Left ventricle myocardium superior (tissue), 1 donor: ENCODE results near the gene HYAL2. TPM values are rescaled to one million over a fixed set of nuclear protein-coding genes. Genes with fewer than 3 reads are reported as not detected.

Experiments
- ATAC-seq: fragments of 200-7000 bp; cut with Tn5 transposase; one replicate; pipeline ENCODE4 v1.9.1; 2020; ENCODE audit warnings: mild to moderate bottlenecking, moderate library complexity
- DNase-seq: peaks from one replicate; pipeline ENCODE4 v3.0.0-alpha.2; 2020
- intact Hi-C: fragments of 100-400 bp; cut with micrococcal nuclease; formaldehyde crosslinking; loops from one replicate; pipeline ENCODE4 v1.11.0; 2022
- total RNA-seq: library from RNA; stranded (reverse); fragmentation: NEBNext Ultra II Directional; extraction: Animal tissue kit (Norgen Biotek cat#: 25700); gene quantifications from one replicate; pipeline ENCODE4 v1.2.1, GENCODE V29; 2021
- donor health status: DM: no; HTN: yes; CAD: no; lungs with severe emphysema.

Gene HYAL2
- total RNA-seq, 1 donor from 2014 or later: 36.0 TPM

DNA sequence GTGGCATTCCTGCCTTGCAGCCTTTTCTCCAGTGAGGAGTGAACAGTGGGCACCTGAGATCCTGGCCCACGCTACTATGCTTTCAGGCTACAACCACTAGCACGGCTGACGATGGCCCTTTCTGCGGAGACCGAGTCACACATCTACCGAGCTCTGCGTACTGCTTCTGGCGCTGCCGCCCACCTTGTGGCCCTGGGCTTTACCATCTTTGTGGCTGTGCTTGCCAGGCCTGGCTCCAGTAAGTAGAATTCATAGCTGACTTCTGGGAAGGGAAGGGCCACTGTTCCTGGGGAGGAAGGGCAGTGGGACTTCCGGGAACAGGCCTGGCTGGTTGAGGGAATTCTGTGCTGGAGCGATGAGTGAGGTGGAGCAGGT lies 28.8 kb upstream of the HYAL2 start:
- intact Hi-C loops: no loop called here
- no peak for DNase-seq
- ATAC-seq: no peak

DNA sequence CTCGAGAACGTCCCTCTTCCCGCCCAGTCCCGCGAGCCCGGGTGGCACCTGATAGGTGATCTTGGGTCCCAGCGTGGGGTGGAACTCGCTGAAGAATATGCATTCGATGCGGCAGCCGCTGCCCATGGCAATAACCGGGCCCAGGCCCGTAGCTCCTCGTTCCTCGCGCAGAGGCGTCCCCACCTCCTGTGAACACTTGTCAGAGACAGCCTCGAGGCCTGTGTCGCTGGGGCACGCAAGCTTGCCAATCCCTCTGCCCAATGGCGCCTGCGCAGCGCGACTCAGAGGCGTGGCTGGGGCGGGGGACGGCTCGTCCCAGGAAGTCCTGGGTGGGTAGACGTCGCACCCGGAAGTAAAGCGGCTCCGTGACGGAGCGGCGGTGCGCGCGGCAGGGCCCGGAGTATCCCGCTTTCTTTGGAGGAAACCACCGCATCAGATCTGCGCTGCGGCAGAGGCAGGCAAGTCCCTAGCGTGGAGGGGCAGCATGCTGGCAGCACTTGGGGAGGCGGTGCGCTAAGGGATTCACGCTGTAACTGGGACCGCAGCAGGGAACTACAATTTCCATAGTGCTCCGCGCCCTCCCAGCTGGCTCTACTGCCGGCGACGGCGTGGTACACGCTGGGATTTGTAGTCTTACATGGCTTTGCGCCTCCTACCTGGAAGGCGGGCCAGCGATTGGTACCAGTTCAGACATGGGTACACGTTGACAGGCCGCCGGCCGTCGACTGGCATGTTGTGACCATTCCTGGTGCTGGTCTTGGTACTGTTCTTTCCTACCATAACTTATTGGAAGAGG lies 28.2 kb upstream of the HYAL2 start, which contains the start of the genes CYB561D2 and NPRL2:
TSS of gene CYB561D2 (plus strand) at position 336 of the 796 bp plus-strand sequence. CDS start 572 bp downstream, outside the sequence.
TSS of gene NPRL2 (minus strand) at position 249 of the 796 bp plus-strand sequence. CDS start at position 126, 123 bp downstream.
- DNase-seq (peak; percentile 98), ATAC-seq (peak; percentile 95)
- intact Hi-C loops: no loop called here

DNA sequence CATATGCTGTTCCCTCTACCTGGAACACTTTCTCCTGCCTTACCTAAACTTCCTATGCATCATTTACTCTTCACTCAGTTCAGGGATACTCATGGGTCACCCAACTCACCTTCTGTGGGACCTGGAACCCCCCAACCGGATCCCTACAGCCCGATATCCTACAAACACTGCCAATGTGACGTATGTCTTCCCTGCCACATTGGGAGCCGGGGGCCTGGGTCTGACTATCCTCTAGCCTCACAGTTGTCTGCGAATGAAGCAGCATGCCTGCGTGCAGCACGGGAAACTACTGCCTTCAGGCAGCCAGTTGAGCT lies 27.6 kb upstream of the HYAL2 start:
- no peak for DNase-seq
- intact Hi-C loops: no loop called here
- ATAC-seq: no peak

DNA sequence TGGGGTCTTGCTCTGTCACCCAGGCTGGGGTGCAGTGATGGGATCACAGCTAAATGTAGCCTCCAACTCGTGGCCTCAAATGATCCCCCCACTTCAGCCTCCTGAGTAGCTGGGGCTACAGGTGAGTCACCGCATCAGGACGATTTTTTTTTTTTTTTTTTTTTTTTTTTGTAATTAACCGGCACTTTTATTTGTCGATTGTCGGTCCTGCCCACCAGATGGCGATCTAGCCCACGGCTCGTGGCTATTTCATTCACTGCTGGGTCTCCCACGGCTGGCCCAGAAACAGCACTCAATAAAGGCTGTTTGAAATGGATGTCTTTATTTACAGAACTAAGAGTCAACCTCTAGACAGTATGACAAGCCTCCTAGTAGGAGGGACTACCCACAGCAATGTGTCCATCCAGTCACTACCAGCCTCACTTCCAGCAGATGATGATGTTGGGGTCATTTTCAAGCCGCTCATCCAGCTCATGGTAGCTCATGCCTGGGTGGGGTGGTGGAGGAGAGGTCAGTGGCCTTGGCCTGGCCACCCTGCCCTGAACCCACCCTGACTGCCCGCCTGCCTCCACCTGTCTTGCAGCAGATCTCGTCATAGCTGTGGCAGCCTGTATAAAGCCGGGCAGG lies 24.8 kb upstream of the HYAL2 start:
- no peak for ATAC-seq
- intact Hi-C loops: loop anchor here (5.0 kb wide), 1 partner anchor 195 kb away; no protein-coding TSS in a partner anchor
- DNase-seq: peak; percentile 77

DNA sequence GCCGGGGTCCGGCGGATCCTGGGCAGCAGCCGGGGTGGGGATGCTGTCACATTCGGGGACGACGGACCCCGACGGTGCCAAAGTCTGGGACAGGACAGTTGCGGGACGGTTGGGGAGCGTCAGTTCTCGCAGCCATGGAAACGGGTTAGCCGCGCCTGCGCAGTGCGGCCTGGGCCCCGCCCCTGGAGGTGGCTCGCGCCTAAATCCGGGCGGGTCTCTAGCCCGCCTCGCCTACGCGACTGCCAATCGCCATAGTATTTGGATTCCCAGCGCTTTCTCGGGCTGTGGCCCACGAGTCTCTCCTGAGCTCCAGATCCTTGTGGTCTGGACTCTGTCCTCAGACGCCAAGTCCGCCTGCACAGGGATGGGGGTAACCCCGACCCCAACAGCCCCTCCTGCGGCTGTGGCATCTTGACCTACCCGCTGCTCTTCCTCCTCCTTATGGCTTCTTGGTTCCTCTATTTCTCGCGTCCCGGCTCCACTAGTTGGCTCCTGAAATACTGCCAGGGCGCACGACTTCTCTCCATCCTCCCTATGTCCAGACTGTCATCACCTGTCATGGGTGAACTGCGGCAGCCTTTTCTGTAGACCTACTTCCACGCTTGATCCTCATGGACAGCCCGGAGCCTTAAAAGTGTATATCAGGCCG lies 23.2 kb upstream of the HYAL2 start, which contains the start of gene ZMYND10:
TSS of gene ZMYND10 (minus strand) at position 147 of the 649 bp plus-strand sequence. CDS start 153 bp downstream, outside the sequence.
- peak; percentile 36 for ATAC-seq
- DNase-seq: peak; percentile 87
- intact Hi-C loops: loop anchor here (5.0 kb wide), 1 partner anchor 197 kb away; no protein-coding TSS in a partner anchor

DNA sequence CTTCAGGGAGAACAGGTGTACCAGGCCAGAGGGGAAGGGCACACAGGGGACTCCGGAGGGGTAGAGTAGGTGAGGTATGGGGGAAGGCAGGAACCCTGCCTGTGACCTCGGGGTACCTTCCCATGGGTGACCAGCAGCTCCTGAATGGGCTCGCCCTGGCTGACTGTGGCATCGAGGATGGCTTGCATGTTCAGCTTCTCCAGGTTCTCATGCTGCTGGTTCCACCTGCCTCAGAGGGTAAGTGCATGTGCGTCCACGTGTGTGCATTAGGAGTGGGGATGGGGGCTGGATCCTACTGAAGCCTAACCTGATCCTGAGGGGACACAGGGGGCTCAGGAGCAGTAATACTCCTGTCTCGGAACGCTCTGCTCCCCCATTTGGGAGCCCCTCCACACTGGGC lies 22.5 kb upstream of the HYAL2 start:
- ATAC-seq (no peak), DNase-seq (no peak)
- intact Hi-C loops: loop anchor here (5.0 kb wide), 1 partner anchor 197 kb away; no protein-coding TSS in a partner anchor

DNA sequence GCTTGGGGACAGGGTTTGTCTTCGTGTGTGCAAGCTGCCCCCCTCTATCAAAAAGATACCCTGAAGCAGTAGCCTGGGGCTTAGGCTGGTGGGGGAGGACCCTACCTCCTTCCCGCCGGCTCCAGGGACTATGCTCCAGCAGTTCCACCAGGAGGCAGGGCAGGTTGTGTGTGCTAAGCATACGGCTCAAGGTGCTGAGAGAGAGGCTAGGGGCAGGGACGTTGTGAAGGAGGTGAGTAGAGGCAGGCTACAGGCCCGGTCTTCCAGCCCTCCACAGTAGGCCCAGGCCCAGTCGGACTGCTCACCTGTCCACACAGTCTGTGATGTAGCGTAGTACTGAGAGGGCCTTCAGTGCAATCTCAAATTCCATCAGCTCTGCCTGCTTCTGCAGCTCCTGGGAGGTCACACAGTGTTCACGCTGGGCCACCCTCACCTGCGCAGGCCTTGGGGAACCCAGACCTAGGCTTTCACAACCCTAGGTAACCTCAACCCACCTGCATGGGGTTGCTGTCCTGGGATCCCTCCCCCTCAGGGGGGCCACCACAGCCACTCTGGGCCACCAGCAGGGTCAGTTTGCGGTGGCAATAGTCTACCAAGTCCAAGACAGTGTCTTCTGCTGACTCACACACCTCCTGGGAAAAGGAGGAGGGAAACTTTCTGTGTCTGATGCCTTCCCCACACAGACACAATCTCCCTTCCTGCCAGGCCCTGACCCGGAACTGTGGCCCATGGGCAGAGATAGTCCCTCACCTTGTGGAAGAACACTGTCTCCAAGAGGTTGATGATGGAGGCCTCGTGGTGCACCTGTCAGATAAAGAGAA lies 20.5 kb upstream of the HYAL2 start:
- ATAC-seq: no peak
- DNase-seq: no peak
- intact Hi-C loops: no loop called here

DNA sequence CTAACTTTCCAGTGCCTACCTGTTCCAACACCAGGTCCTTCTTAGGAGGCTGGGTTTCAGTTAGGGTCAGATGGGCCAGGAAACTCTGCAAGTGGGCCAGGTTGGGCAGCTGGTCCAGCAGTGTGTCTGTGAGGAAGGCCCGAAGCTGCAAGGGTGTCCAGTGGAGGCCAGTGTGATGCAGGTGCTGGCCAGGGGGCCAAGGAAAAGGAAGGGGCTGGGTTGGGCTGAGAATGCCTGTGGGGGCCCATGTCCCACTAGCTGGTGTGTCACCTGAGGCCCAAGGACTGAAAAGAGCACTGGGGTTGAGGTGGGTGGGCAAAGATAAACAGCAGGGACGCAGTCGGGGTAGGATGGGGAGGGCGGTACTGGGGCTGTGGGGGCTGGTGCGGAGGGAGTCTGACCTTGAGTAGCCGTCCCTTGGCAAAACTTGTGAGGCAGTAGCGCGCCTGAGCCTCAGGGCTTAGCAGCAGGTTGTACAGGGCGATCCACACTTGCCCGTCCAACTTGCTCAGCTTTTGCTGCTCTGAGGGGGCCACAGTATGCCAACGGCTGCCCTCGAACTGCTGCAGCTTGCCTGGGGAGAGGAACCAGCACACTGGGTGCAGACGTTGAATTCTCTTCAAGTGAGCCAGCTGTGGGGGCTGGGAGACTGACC lies 19.6 kb upstream of the HYAL2 start:
- ATAC-seq: no peak
- no peak for DNase-seq
- intact Hi-C loops: no loop called here

DNA sequence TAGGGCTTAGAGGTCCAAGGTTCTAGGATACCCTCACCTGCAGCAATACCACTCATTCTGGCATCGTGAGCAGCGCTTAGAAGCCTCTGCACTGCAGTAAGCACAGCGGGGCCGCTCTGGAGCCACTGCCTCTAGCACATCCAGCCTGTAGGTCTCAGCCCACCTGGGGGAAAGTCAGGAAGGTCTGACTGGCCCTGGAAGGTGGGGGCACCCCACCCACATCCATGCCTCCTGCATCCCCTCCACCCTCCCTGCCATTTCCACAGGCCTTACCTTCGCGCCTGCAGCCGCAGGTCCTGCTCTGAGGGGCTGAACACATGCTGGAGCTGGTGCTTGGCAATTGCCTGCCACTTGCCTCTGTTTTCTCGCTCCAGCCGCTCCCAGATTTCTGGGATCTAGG lies 19.0 kb upstream of the HYAL2 start:
- DNase-seq (no peak), ATAC-seq (no peak)
- intact Hi-C loops: no loop called here

DNA sequence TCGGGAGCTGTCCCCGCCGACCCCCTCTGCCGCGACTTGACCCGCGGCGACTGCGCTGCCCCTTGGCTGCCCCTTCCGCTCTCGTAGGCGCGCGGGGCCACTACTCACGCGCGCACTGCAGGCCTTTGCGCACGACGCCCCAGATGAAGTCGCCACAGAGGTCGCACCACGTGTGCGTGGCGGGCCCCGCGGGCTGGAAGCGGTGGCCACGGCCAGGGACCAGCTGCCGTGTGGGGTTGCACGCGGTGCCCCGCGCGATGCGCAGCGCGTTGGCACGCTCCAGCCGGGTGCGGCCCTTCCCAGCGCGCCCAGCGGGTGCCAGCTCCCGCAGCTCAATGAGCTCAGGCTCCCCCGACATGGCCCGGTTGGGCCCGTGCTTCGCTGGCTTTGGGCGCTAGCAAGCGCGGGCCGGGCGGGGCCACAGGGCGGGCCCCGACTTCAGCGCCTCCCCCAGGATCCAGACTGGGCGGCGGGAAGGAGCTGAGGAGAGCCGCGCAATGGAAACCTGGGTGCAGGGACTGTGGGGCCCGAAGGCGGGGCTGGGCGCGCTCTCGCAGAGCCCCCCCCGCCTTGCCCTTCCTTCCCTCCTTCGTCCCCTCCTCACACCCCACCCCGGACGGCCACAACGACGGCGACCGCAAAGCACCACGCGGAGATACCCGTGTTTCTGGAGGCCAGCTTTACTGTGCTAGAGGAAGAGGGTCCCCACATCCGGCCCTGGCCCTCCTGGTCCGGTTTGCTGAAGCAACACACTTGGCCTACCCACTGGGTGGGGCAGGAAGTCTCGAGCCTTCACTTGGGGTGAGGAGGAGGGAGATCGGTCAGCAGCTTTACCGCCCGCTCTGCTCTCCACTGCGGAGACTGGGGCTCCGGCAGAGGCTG lies 18.1 kb upstream of the HYAL2 start, which contains the start of gene RASSF1:
TSS of gene RASSF1 (minus strand) at position 389 of the 882 bp plus-strand sequence. CDS start at position 358, 31 bp downstream.
- intact Hi-C loops: no loop called here
- ATAC-seq: peak; percentile 39
- peak; percentile 89 for DNase-seq

DNA sequence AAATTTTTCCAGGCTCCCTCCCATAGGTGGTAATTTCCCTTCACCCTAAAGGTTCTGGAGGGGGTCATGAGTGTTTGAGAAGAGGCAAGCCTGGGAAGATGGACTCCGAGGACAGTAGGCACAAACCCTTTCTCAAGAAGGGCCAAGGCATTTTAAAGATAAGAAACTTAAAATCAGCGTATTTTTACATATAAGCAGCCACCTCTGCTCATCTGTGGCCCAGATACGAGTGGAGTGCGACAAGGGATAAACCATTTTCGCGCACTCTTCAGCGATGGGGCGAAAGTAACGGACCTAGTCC lies 17.6 kb upstream of the HYAL2 start:
- DNase-seq: no peak
- ATAC-seq: no peak
- intact Hi-C loops: no loop called here

DNA sequence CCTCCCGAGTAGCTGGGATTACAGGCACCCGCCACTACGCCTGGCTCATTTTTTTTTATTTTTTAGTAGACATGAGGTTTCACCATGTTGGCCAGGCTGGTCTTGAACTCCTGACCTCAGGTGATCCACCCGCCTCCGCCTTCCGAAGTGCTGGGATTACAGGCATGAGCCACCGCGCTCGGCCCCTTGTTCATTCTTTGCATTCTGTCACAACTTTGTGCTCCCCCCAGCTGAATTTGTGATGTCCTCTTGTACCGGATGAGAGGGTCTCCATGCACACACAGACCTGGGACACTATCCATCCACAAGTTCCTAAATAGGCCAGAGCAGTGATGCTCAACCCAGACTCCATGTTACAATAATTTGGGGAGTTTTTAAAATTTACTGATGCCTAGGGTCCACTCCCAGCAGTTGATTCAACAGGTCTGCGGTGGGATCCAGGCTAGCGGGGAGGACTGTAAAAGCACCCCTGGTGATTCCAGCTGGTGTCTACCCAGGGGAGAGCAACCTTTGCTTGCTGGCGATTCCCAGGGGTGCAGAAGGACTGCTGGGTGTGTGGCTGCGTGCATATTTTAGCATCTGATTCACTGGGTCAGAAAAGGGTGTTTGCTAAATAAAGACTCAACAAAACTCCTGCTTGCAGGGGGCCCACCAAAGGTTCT lies 17.1 kb upstream of the HYAL2 start:
- DNase-seq: no peak
- ATAC-seq: no peak
- intact Hi-C loops: no loop called here

DNA sequence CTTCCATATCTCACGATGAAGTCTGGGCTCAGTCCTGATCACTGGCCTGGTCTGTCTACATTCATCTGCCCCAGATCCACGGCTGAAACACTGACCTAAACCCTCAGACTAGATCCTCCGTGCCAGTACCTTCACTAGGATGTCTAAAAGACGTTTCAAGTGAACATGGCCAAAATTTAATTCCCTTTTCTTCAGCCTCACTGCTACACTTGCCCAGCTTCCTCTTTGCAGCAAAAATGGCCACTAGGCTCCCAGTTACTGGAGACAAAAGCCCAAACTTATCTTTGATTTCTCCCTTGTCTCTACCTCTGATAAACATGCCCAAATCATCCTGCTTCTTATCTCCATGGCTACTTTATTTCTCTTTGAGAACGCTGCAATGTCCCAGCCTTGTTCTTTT lies 16.4 kb upstream of the HYAL2 start:
- intact Hi-C loops: no loop called here
- ATAC-seq: no peak
- no peak for DNase-seq

DNA sequence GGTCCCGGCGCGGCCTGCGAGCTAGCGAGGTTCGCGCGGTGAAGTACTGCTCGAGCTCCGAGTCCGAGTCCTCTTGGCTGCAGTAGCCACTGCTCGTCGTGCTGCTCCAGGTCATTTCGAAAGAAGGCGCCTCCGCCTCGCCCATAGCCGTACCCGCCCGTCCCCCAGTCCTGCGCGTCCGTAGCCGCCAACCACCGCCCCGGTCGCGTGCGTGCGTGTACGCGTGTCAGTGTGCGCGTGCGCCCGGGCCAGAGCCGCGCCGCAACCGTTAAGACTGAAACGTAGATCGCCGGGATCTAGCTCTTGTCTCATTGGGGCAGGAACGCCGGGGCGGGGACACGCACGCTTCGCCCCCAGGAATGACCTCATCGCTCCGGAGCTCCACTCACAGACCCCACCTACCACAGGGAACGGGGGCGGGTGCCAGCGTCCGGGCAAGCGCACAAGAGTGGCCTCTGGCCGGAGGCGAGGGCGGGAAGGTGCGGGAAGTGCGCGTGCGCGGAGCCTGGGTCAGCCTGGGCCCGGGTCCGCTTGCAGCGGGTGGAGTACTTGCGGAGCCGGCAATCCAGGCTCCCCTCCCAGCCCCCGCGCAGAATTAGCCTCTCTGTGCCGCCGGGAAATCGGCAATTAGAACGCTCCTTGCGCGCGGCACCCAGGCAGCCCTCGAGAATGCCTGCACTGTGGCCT lies 14.8 kb upstream of the HYAL2 start:
- intact Hi-C loops: no loop called here
- DNase-seq (peak; percentile 100), ATAC-seq (peak; percentile 87)

DNA sequence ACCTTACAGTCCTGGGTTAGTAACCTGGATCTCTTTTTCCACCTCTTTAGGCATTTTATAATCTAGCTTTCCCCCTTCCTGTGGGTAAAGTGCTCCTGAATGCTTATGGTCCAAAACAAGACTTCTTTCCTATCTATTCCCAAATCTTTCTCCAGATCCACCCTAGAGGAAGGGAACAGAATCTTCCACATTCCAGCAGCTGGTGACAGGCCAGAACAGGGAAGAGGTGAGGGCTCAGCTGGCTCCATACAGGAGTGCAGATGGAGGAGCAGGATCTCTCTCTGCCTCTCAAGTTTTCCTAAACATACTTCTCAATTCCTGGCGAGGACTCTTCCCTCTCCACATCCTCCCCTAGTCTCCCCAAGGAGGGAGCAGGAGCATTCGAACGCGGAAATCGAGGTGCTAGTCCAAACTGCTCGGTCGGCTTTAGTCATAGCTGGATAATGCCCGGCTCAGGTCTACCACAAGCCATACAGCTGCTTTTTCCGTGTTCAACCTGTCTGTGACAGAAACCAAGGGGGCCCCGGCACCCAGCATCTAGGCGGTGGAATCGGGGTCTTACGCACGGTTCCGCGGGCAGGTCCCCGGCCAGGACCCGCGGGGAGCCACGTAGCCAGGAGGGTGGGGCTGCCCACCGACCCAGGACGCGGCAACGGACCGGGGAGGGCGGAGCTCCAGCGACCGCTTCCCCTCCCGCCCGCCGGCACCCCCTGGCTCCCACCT lies 14.1 kb upstream of the HYAL2 start:
- DNase-seq (no peak), ATAC-seq (no peak)
- intact Hi-C loops: no loop called here
